ENCODE measurements around the gene CYP2B6.

CYP2B6 gene

DNA sequence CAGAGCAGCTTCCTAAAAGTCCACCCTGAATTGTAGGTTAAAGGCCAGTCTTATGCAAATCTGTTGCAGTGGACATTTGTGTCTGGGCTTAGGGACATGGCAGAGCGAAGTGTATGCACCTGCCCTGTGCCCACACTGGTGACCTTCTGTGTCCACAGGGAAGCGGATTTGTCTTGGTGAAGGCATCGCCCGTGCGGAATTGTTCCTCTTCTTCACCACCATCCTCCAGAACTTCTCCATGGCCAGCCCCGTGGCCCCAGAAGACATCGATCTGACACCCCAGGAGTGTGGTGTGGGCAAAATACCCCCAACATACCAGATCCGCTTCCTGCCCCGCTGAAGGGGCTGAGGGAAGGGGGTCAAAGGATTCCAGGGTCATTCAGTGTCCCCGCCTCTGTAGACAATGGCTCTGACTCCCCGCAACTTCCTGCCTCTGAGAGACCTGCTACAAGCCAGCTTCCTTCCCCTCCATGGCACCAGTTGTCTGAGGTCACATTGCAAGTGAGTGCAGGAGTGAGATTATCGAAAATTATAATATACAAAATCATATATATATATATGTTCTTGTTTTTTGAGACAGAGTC, 25.5 kb downstream of the CYP2B6 start:
- TF ChIP-seq, protein P1, sequence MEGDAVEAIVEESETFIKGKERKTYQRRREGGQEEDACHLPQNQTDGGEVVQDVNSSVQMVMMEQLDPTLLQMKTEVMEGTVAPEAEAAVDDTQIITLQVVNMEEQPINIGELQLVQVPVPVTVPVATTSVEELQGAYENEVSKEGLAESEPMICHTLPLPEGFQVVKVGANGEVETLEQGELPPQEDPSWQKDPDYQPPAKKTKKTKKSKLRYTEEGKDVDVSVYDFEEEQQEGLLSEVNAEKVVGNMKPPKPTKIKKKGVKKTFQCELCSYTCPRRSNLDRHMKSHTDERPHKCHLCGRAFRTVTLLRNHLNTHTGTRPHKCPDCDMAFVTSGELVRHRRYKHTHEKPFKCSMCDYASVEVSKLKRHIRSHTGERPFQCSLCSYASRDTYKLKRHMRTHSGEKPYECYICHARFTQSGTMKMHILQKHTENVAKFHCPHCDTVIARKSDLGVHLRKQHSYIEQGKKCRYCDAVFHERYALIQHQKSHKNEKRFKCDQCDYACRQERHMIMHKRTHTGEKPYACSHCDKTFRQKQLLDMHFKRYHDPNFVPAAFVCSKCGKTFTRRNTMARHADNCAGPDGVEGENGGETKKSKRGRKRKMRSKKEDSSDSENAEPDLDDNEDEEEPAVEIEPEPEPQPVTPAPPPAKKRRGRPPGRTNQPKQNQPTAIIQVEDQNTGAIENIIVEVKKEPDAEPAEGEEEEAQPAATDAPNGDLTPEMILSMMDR (IDR thresholded peaks at IDR 0.05; ENCODE audit: insufficient read depth, low read depth, low read length, missing control alignments) = no peak
- no peak for DNase-seq (ENCODE audit: low read depth)
- no peak overlapping the region for H3K4me3 ChIP-seq (ENCODE audit: low read length)

GRCh38 chr19:41018736-41019290, 27.7 kb downstream of the CYP2B6 start:
- no peak overlapping the region for H3K4me3 ChIP-seq (ENCODE audit: low read length)
- no peak for DNase-seq (ENCODE audit: low read depth)
- TF ChIP-seq, protein P1 (IDR thresholded peaks at IDR 0.05; ENCODE audit: insufficient read depth, low read depth, low read length, missing control alignments) = no peak

DNA sequence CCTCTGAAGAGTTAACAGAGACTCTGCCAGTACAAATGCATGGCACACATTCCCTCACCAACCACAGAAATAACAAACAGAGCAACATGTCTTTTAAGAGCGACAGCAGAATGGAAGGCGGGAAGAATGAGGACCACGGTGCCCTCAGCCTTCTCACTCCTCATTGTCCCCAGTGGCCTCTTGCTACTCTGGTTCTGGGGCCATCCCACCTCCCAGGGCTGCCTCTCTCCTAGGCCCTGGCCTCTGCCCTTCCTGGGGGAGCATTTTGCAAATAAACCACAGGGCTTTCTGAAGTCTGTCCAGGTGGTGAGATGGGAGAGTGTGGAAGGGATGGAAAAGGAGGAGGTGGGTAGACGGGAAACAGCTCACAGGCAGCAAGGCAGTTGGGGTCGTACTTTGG, 28.3 kb downstream of the CYP2B6 start:
- TF ChIP-seq, protein P1 (IDR thresholded peaks at IDR 0.05; ENCODE audit: insufficient read depth, low read depth, low read length, missing control alignments) = no peak
- H3K4me3 ChIP-seq (ENCODE audit: low read length) = no peak overlapping the region
- DNase-seq (ENCODE audit: low read depth) = no peak

DNA sequence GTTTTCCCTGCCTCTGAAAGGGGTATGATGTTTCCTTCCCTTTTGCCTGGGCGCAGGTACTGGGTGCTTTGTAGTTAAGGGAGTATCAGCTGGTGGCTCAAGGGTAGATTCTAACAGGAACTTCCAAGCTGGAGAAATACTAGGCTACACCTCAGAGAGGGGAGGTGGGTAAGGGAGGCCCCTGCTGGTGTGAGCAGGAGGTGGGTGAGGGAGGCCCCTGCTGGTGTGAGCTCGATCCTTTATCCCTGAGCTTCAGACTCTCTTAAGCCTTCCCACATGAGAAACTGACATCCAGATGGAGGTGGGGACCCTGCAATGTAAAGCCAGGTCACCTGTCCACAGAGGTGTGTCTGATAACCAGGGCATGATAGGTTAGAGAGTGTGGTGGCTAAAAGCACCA, 32.1 kb downstream of the CYP2B6 start:
- no peak overlapping the region for H3K4me3 ChIP-seq (ENCODE audit: low read length)
- DNase-seq (ENCODE audit: low read depth) = no peak
- TF ChIP-seq, protein P1 (IDR thresholded peaks at IDR 0.05; ENCODE audit: insufficient read depth, low read depth, low read length, missing control alignments) = no peak

DNA sequence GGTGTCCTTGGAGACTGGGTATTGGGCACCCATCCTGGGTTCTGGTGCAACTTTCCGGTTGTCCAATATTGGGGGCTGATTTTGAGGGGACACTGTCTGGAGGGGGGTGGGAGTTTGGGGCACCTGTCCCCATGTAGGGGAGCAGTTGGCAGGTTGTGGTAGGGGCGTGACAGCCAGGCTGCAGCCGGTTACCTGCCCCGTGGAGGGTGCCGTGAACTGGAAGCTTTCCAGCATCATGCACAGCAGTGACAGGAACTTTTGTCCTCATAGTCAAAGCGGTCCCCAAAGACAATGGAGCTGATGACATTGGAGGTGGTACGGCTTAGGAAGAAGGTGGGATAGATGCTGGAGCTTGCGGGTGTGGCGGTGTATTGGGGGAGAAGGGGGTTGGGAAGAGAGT, 34.3 kb downstream of the CYP2B6 start:
- TF ChIP-seq, protein P1 (IDR thresholded peaks at IDR 0.05; ENCODE audit: insufficient read depth, low read depth, low read length, missing control alignments) = no peak
- no peak overlapping the region for H3K4me3 ChIP-seq (ENCODE audit: low read length)
- no peak for DNase-seq (ENCODE audit: low read depth)

- H3K4me3 ChIP-seq (ENCODE audit: low read length) = no peak overlapping the region
- TF ChIP-seq, protein P1 (IDR thresholded peaks at IDR 0.05; ENCODE audit: insufficient read depth, low read depth, low read length, missing control alignments) = no peak
- DNase-seq (ENCODE audit: low read depth) = no peak
These were observed 34.8 kb downstream of the CYP2B6 start for GRCh38 chr19:41025871-41026270.

Data from epithelial cell of esophagus (primary cell).